ENCODE results near the gene SH3RF2.

Gene SH3RF2

GRCh38 chr5:145979270-145980223 lies 43.2 kb downstream of the SH3RF2 start:
- Histone ChIP-seq H3K79me2 (ENCODE audit: control insufficient read depth, insufficient read depth, low read length, poor library complexity) (no peaks in the 10 kb centered on the region), H3K79me1 (ENCODE audit: low read length) (no peaks in the 10 kb centered on the region), H3K14ac (ENCODE audit: low read length) (no peak overlapping the region), H3K36me3 (ENCODE audit: control insufficient read depth in 1 of 2, insufficient read depth in 2 of 2, low read length in 2 of 2) (no peaks in the 10 kb centered on the region), H3K27ac (ENCODE audit: low read depth, low read length) (no peak overlapping the region), H4K12ac (ENCODE audit: low read depth, low read length) (no peak overlapping the region), H3K18ac (ENCODE audit: low read length) (no peak overlapping the region), H3K4me3 (ENCODE audit: low read depth, low read length) (no peak overlapping the region), H3K23ac (ENCODE audit: low read length) (no peak overlapping the region), H2AK5ac (ENCODE audit: low read length) (no peak overlapping the region), H3K9me3 (ENCODE audit: insufficient read depth, low read depth, low read length) (no peaks in the 10 kb centered on the region), H2BK5ac (ENCODE audit: low read depth, low read length, poor library complexity) (no peak overlapping the region), H3K9ac (ENCODE audit: low read length) (no peak overlapping the region), H3K4me2 (ENCODE audit: low read length) (no peak overlapping the region), H3K4ac (ENCODE audit: low read depth, low read length) (no peak overlapping the region), H2BK120ac (ENCODE audit: insufficient read depth, low read length, poor library complexity) (no peak overlapping the region), H4K8ac (ENCODE audit: low read depth, low read length) (no peak overlapping the region), H2BK12ac (ENCODE audit: low read length) (no peak overlapping the region), H3K4me1 (ENCODE audit: control insufficient read depth in 1 of 2, insufficient read depth in 2 of 2, low read length in 2 of 2) (peaks cover 10 to 11% of the 10 kb centered on the region in 2 experiments), H4K91ac (ENCODE audit: low read depth, low read length) (no peak overlapping the region), H2AFZ (ENCODE audit: insufficient read depth, low read length, poor library complexity) (no peak overlapping the region), H3K27me3 (ENCODE audit: insufficient read depth, low read length) (no peaks in the 10 kb centered on the region)
- no CpG with 5 or more reads among the region's 7 CpGs for WGBS (ENCODE audit: extremely low coverage, insufficient coverage, insufficient read length)
- DNase-seq, result no peak

GRCh38 chr5:145980259-145980658 lies 43.9 kb downstream of the SH3RF2 start:
- no peak overlapping the region for H2BK120ac ChIP-seq (ENCODE audit: insufficient read depth, low read length, poor library complexity)
- H3K23ac ChIP-seq (ENCODE audit: low read length), result no peak overlapping the region
- H3K4me1 ChIP-seq (ENCODE audit: control insufficient read depth in 1 of 2, insufficient read depth in 2 of 2, low read length in 2 of 2), result peaks cover 8% of the 10 kb centered on the region in 2 experiments
- H3K79me1 ChIP-seq (ENCODE audit: low read length), result no peaks in the 10 kb centered on the region
- H2AK5ac ChIP-seq (ENCODE audit: low read length), result no peak overlapping the region
- H3K27ac ChIP-seq (ENCODE audit: low read depth, low read length), result no peak overlapping the region
- no peak overlapping the region for H2BK12ac ChIP-seq (ENCODE audit: low read length)
- no peaks in the 10 kb centered on the region for H3K27me3 ChIP-seq (ENCODE audit: insufficient read depth, low read length)
- no peak overlapping the region for H4K8ac ChIP-seq (ENCODE audit: low read depth, low read length)
- no peak overlapping the region for H3K14ac ChIP-seq (ENCODE audit: low read length)
- H4K91ac ChIP-seq (ENCODE audit: low read depth, low read length), result no peak overlapping the region
- no peak overlapping the region for H2AFZ ChIP-seq (ENCODE audit: insufficient read depth, low read length, poor library complexity)
- H4K12ac ChIP-seq (ENCODE audit: low read depth, low read length), result no peak overlapping the region
- no peaks in the 10 kb centered on the region for H3K36me3 ChIP-seq (ENCODE audit: control insufficient read depth in 1 of 2, insufficient read depth in 2 of 2, low read length in 2 of 2)
- H3K4ac ChIP-seq (ENCODE audit: low read depth, low read length), result no peak overlapping the region
- no CpG with 5 or more reads among the region's 1 CpG for WGBS (ENCODE audit: extremely low coverage, insufficient coverage, insufficient read length)
- no peak overlapping the region for H2BK5ac ChIP-seq (ENCODE audit: low read depth, low read length, poor library complexity)
- H3K79me2 ChIP-seq (ENCODE audit: control insufficient read depth, insufficient read depth, low read length, poor library complexity), result no peaks in the 10 kb centered on the region
- no peak for DNase-seq
- no peak overlapping the region for H3K4me2 ChIP-seq (ENCODE audit: low read length)
- no peak overlapping the region for H3K9ac ChIP-seq (ENCODE audit: low read length)
- H3K4me3 ChIP-seq (ENCODE audit: low read depth, low read length), result no peak overlapping the region
- no peaks in the 10 kb centered on the region for H3K9me3 ChIP-seq (ENCODE audit: insufficient read depth, low read depth, low read length)
- H3K18ac ChIP-seq (ENCODE audit: low read length), result no peak overlapping the region

- no CpG with 5 or more reads among the region's 2 CpGs for WGBS (ENCODE audit: extremely low coverage, insufficient coverage, insufficient read length)
- H3K23ac ChIP-seq (ENCODE audit: low read length), result no peak overlapping the region
- H3K27ac ChIP-seq (ENCODE audit: low read depth, low read length), result no peak overlapping the region
- no peak overlapping the region for H2BK12ac ChIP-seq (ENCODE audit: low read length)
- DNase-seq, result no peak
- H3K27me3 ChIP-seq (ENCODE audit: insufficient read depth, low read length), result no peaks in the 10 kb centered on the region
- H3K36me3 ChIP-seq (ENCODE audit: control insufficient read depth in 1 of 2, insufficient read depth in 2 of 2, low read length in 2 of 2), result no peaks in the 10 kb centered on the region
- no peak overlapping the region for H4K12ac ChIP-seq (ENCODE audit: low read depth, low read length)
- no peak overlapping the region for H3K14ac ChIP-seq (ENCODE audit: low read length)
- no peaks in the 10 kb centered on the region for H3K79me1 ChIP-seq (ENCODE audit: low read length)
- no peaks in the 10 kb centered on the region for H3K9me3 ChIP-seq (ENCODE audit: insufficient read depth, low read depth, low read length)
- H2BK5ac ChIP-seq (ENCODE audit: low read depth, low read length, poor library complexity), result no peak overlapping the region
- H3K4me3 ChIP-seq (ENCODE audit: low read depth, low read length), result no peak overlapping the region
- no peak overlapping the region for H2AK5ac ChIP-seq (ENCODE audit: low read length)
- no peak overlapping the region for H2AFZ ChIP-seq (ENCODE audit: insufficient read depth, low read length, poor library complexity)
- no peak overlapping the region for H2BK120ac ChIP-seq (ENCODE audit: insufficient read depth, low read length, poor library complexity)
- H4K8ac ChIP-seq (ENCODE audit: low read depth, low read length), result no peak overlapping the region
- H4K91ac ChIP-seq (ENCODE audit: low read depth, low read length), result no peak overlapping the region
- no peaks in the 10 kb centered on the region for H3K79me2 ChIP-seq (ENCODE audit: control insufficient read depth, insufficient read depth, low read length, poor library complexity)
- H3K18ac ChIP-seq (ENCODE audit: low read length), result no peak overlapping the region
- no peak overlapping the region for H3K9ac ChIP-seq (ENCODE audit: low read length)
- peaks cover 4 to 5% of the 10 kb centered on the region in 2 experiments for H3K4me1 ChIP-seq (ENCODE audit: control insufficient read depth in 1 of 2, insufficient read depth in 2 of 2, low read length in 2 of 2)
- no peak overlapping the region for H3K4ac ChIP-seq (ENCODE audit: low read depth, low read length)
- H3K4me2 ChIP-seq (ENCODE audit: low read length), result no peak overlapping the region
Measured at GRCh38 chr5:145980718-145981117, 44.3 kb downstream of the SH3RF2 start.

GRCh38 chr5:145981589-145982571 lies 45.5 kb downstream of the SH3RF2 start:
- Histone ChIP-seq H2AK5ac (ENCODE audit: low read length) (no peak overlapping the region), H3K4ac (ENCODE audit: low read depth, low read length) (no peak overlapping the region), H3K4me1 (ENCODE audit: control insufficient read depth in 1 of 2, insufficient read depth in 2 of 2, low read length in 2 of 2) (peaks cover 4 to 5% of the 10 kb centered on the region in 2 experiments), H4K91ac (ENCODE audit: low read depth, low read length) (no peak overlapping the region), H3K4me3 (ENCODE audit: low read depth, low read length) (no peak overlapping the region), H2AFZ (ENCODE audit: insufficient read depth, low read length, poor library complexity) (no peak overlapping the region), H3K9me3 (ENCODE audit: insufficient read depth, low read depth, low read length) (no peaks in the 10 kb centered on the region), H3K27ac (ENCODE audit: low read depth, low read length) (no peak overlapping the region), H3K14ac (ENCODE audit: low read length) (no peak overlapping the region), H2BK5ac (ENCODE audit: low read depth, low read length, poor library complexity) (no peak overlapping the region), H3K79me2 (ENCODE audit: control insufficient read depth, insufficient read depth, low read length, poor library complexity) (no peaks in the 10 kb centered on the region), H3K79me1 (ENCODE audit: low read length) (no peaks in the 10 kb centered on the region), H3K27me3 (ENCODE audit: insufficient read depth, low read length) (no peaks in the 10 kb centered on the region), H4K8ac (ENCODE audit: low read depth, low read length) (no peak overlapping the region), H3K23ac (ENCODE audit: low read length) (no peak overlapping the region), H2BK120ac (ENCODE audit: insufficient read depth, low read length, poor library complexity) (no peak overlapping the region), H3K4me2 (ENCODE audit: low read length) (no peak overlapping the region), H3K36me3 (ENCODE audit: control insufficient read depth in 1 of 2, insufficient read depth in 2 of 2, low read length in 2 of 2) (no peaks in the 10 kb centered on the region), H3K18ac (ENCODE audit: low read length) (no peak overlapping the region), H3K9ac (ENCODE audit: low read length) (no peak overlapping the region), H2BK12ac (ENCODE audit: low read length) (no peak overlapping the region), H4K12ac (ENCODE audit: low read depth, low read length) (no peak overlapping the region)
- WGBS (ENCODE audit: extremely low coverage, insufficient coverage, insufficient read length), result no CpG with 5 or more reads among the region's 3 CpGs
- DNase-seq, result peak; percentile 70 to 90
